ENCODE data around the gene EFCAB14.
"Not testable (repeated sequence)": the region's sequence is repeated elsewhere in the genome, so short reads cannot be mapped to it uniquely, and the experiment has no call there.

The EFCAB14 gene

GRCh38 chr1:46652321-46653100 lies 66.4 kb downstream of the EFCAB14 start:
- DNase-seq, result no peak

GRCh38 chr1:46651152-46651551 lies 67.8 kb downstream of the EFCAB14 start:
- DNase-seq, result not testable (repeated sequence)

GRCh38 chr1:46650491-46650890 lies 68.4 kb downstream of the EFCAB14 start:
- no peak for DNase-seq

GRCh38 chr1:46649764-46650163 lies 69.2 kb downstream of the EFCAB14 start:
- DNase-seq, result no peak

GRCh38 chr1:46647611-46648010 lies 71.3 kb downstream of the EFCAB14 start:
- DNase-seq, result no peak

GRCh38 chr1:46646844-46647243 lies 72.1 kb downstream of the EFCAB14 start:
- DNase-seq, result no peak

GRCh38 chr1:46646331-46646730 lies 72.6 kb downstream of the EFCAB14 start:
- no peak for DNase-seq

- DNase-seq, result no peak
Measured at GRCh38 chr1:46645815-46646214, 73.1 kb downstream of the EFCAB14 start.

GRCh38 chr1:46643368-46643775 lies 75.5 kb downstream of the EFCAB14 start:
- DNase-seq, result peak; percentile 55

- DNase-seq, result no peak
Measured at GRCh38 chr1:46642115-46642680, 76.7 kb downstream of the EFCAB14 start.

GRCh38 chr1:46639547-46639946 lies 79.4 kb downstream of the EFCAB14 start:
- DNase-seq, result no peak

- DNase-seq, result no peak
Measured at GRCh38 chr1:46638921-46639320, 80.0 kb downstream of the EFCAB14 start.

- no peak for DNase-seq
Measured at GRCh38 chr1:46637444-46638083, 81.3 kb downstream of the EFCAB14 start.

- DNase-seq, result no peak
Measured at GRCh38 chr1:46635205-46635604, 83.7 kb downstream of the EFCAB14 start.

GRCh38 chr1:46630719-46631118 lies 88.2 kb downstream of the EFCAB14 start:
- no peak for DNase-seq
